DND-41 (cell line): Measurements from ENCODE around the gene DNMBP.

Experiments used
- ATAC-seq: fragments of 200-7000 bp; cut with Tn5 transposase; 3 replicates; pipeline ENCODE4 v1.9.1; 2021; ENCODE audit warnings: low read depth; ENCODE audit not compliant: insufficient read depth
- DNase-seq: peaks from one replicate; pipeline ENCODE4 v3.0.0-alpha.2; 2020
- H2AFZ ChIP-seq: 2 replicates; pipeline ENCODE4 v1.6.0; 2012; ENCODE audit warnings: low read depth, low read length
- H3K27ac ChIP-seq: 2 replicates; pipeline ENCODE4 v1.5.1; 2012; ENCODE audit warnings: low read length, inconsistent platforms
- H3K27me3 ChIP-seq: fragments of 200-600 bp; sonication (generic); 2 replicates; pipeline ENCODE4 v1.6.0; 2012; ENCODE audit warnings: low read length, mild to moderate bottlenecking, inconsistent platforms; ENCODE audit not compliant: insufficient read depth, poor library complexity
- H3K36me3 ChIP-seq: 2 replicates; pipeline ENCODE4 v1.5.1; 2012; ENCODE audit warnings: low read length, inconsistent platforms; ENCODE audit not compliant: insufficient read depth
- H3K4me1 ChIP-seq: 2 replicates; pipeline ENCODE4 v1.5.1; 2012; ENCODE audit warnings: mild to moderate bottlenecking, low read length; ENCODE audit not compliant: insufficient read depth
- H3K4me2 ChIP-seq: 2 replicates; pipeline ENCODE4 v1.6.0; 2012; ENCODE audit warnings: mild to moderate bottlenecking, moderate library complexity, low read length, inconsistent platforms; ENCODE audit not compliant: insufficient read depth
- H3K4me3 ChIP-seq, 2 experiments: fragments of 200-600 bp in 1 of 2; shearing (Covaris generic) in 1 of 2; 2 replicates each; pipeline ENCODE4 v1.5.1; 2012 to 2016; ENCODE audit warnings: inconsistent platforms in 2 of 2, low read length in 2 of 2, mild to moderate bottlenecking in 2 of 2, low read depth in 1 of 2, moderate library complexity in 1 of 2
- H3K79me2 ChIP-seq: 2 replicates; pipeline ENCODE4 v1.6.0; 2012; ENCODE audit warnings: low read length, inconsistent platforms; ENCODE audit not compliant: insufficient read depth
- H3K9ac ChIP-seq: 2 replicates; pipeline ENCODE4 v1.6.0; 2012; ENCODE audit warnings: low read depth, mild to moderate bottlenecking, inconsistent platforms, low read length, moderate library complexity
- H3K9me3 ChIP-seq: 2 replicates; pipeline ENCODE4 v1.5.1; 2012; ENCODE audit warnings: low read length, moderate library complexity, mild to moderate bottlenecking, inconsistent platforms; ENCODE audit not compliant: insufficient read depth, severe bottlenecking
- H4K20me1 ChIP-seq: 2 replicates; pipeline ENCODE4 v1.6.0; 2012; ENCODE audit warnings: low read length; ENCODE audit not compliant: insufficient read depth
- CTCF ChIP-seq: IDR thresholded peaks from 2 replicates; pipeline ENCODE4 v1.5.1; 2012; ENCODE audit warnings: borderline replicate concordance, low read length, moderate library complexity, mild to moderate bottlenecking; ENCODE audit not compliant: poor library complexity, severe bottlenecking; ENCODE audit errors: extremely low read depth
- EZH2 ChIP-seq: IDR thresholded peaks from 3 replicates; pipeline ENCODE4 v1.6.1; 2012; ENCODE audit warnings: borderline replicate concordance, low read depth, mild to moderate bottlenecking, moderate library complexity, low read length, inconsistent platforms; ENCODE audit not compliant: severe bottlenecking

Gene DNMBP

GRCh38 chr10:100007231-100008141 is 2.3 kb downstream of the DNMBP start:
- no peaks in the 10 kb centered on the region for H3K36me3 ChIP-seq
- no peak overlapping the region for H2AFZ ChIP-seq
- peaks cover 22% of the 10 kb centered on the region for H3K27me3 ChIP-seq
- DNase-seq: no peak
- H3K4me3 ChIP-seq: no peak overlapping the region
- no peaks in the 10 kb centered on the region for H3K79me2 ChIP-seq
- no peak overlapping the region for H3K27ac ChIP-seq
- ATAC-seq: no peak
- H4K20me1 ChIP-seq: peaks cover 6% of the 10 kb centered on the region; the same call in 1 of the 2 replicates
- peaks cover 22% of the 10 kb centered on the region for H3K4me1 ChIP-seq
- no peak overlapping the region for H3K9ac ChIP-seq
- H3K4me2 ChIP-seq: no peak overlapping the region
- H3K9me3 ChIP-seq: no peaks in the 10 kb centered on the region
- TF ChIP-seq EZH2 (no peak), CTCF (no peak)

GRCh38 chr10:100006243-100006886 is 3.4 kb downstream of the DNMBP start:
- Histone ChIP-seq H3K4me3 (no peak overlapping the region), H3K9ac (no peak overlapping the region), H3K4me2 (no peak overlapping the region), H3K79me2 (no peaks in the 10 kb centered on the region), H3K4me1 (peaks cover 22% of the 10 kb centered on the region), H3K9me3 (no peaks in the 10 kb centered on the region), H3K27me3 (peaks cover 22% of the 10 kb centered on the region), H4K20me1 (peaks cover 6% of the 10 kb centered on the region; the same call in 1 of the 2 replicates), H2AFZ (no peak overlapping the region), H3K27ac (no peak overlapping the region), H3K36me3 (no peaks in the 10 kb centered on the region)
- no peak for TF ChIP-seq EZH2
- TF ChIP-seq CTCF: no peak
- DNase-seq (no peak), ATAC-seq (no peak)

GRCh38 chr10:100004805-100005510 is 4.8 kb downstream of the DNMBP start:
- Histone ChIP-seq H4K20me1 (peaks cover 6% of the 10 kb centered on the region; the same call in 1 of the 2 replicates), H3K4me2 (no peak overlapping the region)

More at GRCh38 chr10:100004805-100005510, 4.8 kb downstream of the DNMBP start:
- peaks cover 16% of the 10 kb centered on the region for H3K4me1 ChIP-seq
- no peak overlapping the region for H3K4me3 ChIP-seq
- DNase-seq (no peak), ATAC-seq (no peak)
- H3K79me2 ChIP-seq: no peaks in the 10 kb centered on the region
- H2AFZ ChIP-seq: no peak overlapping the region
- H3K36me3 ChIP-seq: no peaks in the 10 kb centered on the region
- no peak overlapping the region for H3K27ac ChIP-seq
- H3K9ac ChIP-seq: no peak overlapping the region
- TF ChIP-seq EZH2 (no peak), CTCF (no peak)
- peaks cover 9% of the 10 kb centered on the region for H3K27me3 ChIP-seq
- no peaks in the 10 kb centered on the region for H3K9me3 ChIP-seq
